Measurements from ENCODE around the gene DIP2A.
"Not testable (repeated sequence)": the region's sequence is repeated elsewhere in the genome, so short reads cannot be mapped to it uniquely, and the experiment has no call there.

The DIP2A gene

GRCh38 chr21:46431448-46431847 is 27.2 kb upstream of the DIP2A start:
- DNase-seq (no peak), ATAC-seq (ENCODE audit: insufficient read depth, low read depth) (no peak)
- Histone ChIP-seq H3K4me3 (ENCODE audit: low read depth in 1 of 2, low read length in 2 of 2) (no peak overlapping the region), H3K27me3 (ENCODE audit: insufficient read depth, low read length, poor library complexity) (no peaks in the 10 kb centered on the region), H3K4me1 (ENCODE audit: insufficient read depth, low read length) (no peaks in the 10 kb centered on the region), H3K9me3 (ENCODE audit: insufficient read depth, low read length, severe bottlenecking) (no peaks in the 10 kb centered on the region), H4K20me1 (ENCODE audit: insufficient read depth, low read length) (peaks cover 14% of the 10 kb centered on the region), H3K36me3 (ENCODE audit: insufficient read depth, low read length) (peaks cover 92% of the 10 kb centered on the region), H3K79me2 (ENCODE audit: insufficient read depth, low read length) (no peaks in the 10 kb centered on the region; the same call in 1 of the 2 replicates), H3K4me2 (ENCODE audit: insufficient read depth, low read length) (no peak overlapping the region), H2AFZ (ENCODE audit: low read depth, low read length) (no peak overlapping the region), H3K27ac (ENCODE audit: low read length) (no peak overlapping the region), H3K9ac (ENCODE audit: low read depth, low read length) (no peak overlapping the region)
- TF ChIP-seq, protein P1, sequence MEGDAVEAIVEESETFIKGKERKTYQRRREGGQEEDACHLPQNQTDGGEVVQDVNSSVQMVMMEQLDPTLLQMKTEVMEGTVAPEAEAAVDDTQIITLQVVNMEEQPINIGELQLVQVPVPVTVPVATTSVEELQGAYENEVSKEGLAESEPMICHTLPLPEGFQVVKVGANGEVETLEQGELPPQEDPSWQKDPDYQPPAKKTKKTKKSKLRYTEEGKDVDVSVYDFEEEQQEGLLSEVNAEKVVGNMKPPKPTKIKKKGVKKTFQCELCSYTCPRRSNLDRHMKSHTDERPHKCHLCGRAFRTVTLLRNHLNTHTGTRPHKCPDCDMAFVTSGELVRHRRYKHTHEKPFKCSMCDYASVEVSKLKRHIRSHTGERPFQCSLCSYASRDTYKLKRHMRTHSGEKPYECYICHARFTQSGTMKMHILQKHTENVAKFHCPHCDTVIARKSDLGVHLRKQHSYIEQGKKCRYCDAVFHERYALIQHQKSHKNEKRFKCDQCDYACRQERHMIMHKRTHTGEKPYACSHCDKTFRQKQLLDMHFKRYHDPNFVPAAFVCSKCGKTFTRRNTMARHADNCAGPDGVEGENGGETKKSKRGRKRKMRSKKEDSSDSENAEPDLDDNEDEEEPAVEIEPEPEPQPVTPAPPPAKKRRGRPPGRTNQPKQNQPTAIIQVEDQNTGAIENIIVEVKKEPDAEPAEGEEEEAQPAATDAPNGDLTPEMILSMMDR (IDR thresholded peaks at IDR 0.05; ENCODE audit: borderline replicate concordance, extremely low read depth, low read length, poor library complexity, severe bottlenecking) = no peak
- no peak for TF ChIP-seq EZH2 (IDR thresholded peaks at IDR 0.05; ENCODE audit: borderline replicate concordance, low read depth, low read length, severe bottlenecking)

DNA sequence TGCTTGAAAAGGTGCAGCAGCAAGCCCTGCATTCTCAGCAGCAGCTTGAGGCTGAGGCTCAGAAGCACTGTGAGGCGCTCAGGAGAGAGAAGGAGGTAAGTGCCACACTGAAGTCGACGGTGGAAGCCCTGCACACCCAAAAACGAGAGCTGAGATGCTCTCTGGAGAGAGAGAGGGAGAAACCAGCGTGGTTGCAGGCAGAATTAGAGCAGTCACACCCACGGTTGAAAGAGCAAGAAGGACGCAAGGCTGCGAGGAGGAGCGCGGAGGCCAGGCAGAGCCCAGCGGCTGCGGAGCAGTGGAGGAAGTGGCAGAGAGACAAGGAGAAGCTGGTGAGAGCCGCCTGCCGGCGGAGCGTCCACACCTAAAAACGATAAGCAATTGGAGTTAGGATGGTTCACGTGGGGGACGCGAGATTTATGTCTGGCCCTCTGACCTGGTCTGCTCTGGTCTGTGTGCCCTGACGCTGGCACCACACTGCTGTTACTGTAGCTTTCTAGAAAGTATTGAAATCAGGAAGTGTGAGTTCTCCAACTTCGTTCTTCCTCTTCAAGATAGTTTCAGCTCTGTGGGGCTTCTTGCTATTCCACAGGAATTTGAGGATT is 26.7 kb upstream of the DIP2A start:
- no peak for DNase-seq
- no peak for TF ChIP-seq EZH2 (IDR thresholded peaks at IDR 0.05; ENCODE audit: borderline replicate concordance, low read depth, low read length, severe bottlenecking)
- TF ChIP-seq, protein P1 (IDR thresholded peaks at IDR 0.05; ENCODE audit: borderline replicate concordance, extremely low read depth, low read length, poor library complexity, severe bottlenecking) = no peak
- no peak overlapping the region for H2AFZ ChIP-seq (ENCODE audit: low read depth, low read length)
- H3K4me2 ChIP-seq (ENCODE audit: insufficient read depth, low read length) = no peak overlapping the region
- H3K27me3 ChIP-seq (ENCODE audit: insufficient read depth, low read length, poor library complexity) = no peaks in the 10 kb centered on the region
- H3K27ac ChIP-seq (ENCODE audit: low read length) = no peak overlapping the region
- no peak overlapping the region for H3K9ac ChIP-seq (ENCODE audit: low read depth, low read length)
- ATAC-seq (ENCODE audit: insufficient read depth, low read depth) = no peak
- H3K4me3 ChIP-seq (ENCODE audit: low read depth in 1 of 2, low read length in 2 of 2) = no peak overlapping the region
- no peaks in the 10 kb centered on the region; the same call in 1 of the 2 replicates for H3K79me2 ChIP-seq (ENCODE audit: insufficient read depth, low read length)
- H3K9me3 ChIP-seq (ENCODE audit: insufficient read depth, low read length, severe bottlenecking) = no peaks in the 10 kb centered on the region
- peaks cover 92% of the 10 kb centered on the region for H3K36me3 ChIP-seq (ENCODE audit: insufficient read depth, low read length)
- H4K20me1 ChIP-seq (ENCODE audit: insufficient read depth, low read length) = peaks cover 10% of the 10 kb centered on the region
- no peaks in the 10 kb centered on the region for H3K4me1 ChIP-seq (ENCODE audit: insufficient read depth, low read length)

DNA sequence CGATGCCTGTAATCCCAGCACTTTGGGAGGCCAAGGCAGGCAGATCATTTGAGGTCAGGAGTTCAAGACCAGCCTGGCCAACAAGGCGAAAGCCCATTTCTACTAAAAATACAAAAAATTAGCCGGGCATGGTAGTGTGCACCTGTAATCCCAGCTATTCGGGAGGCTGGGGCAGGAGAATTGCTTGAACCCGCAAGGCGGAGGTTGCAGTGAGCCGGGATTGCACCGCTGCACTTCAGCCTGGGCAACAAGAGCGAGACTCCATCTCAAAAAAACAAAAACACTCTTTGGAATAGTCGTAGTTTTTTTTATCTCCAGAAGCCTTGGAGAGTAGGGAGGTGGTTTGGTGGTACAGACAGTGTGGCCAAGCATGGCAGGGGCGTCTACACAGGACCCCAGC is 25.6 kb upstream of the DIP2A start:
- peaks cover 10% of the 10 kb centered on the region for H4K20me1 ChIP-seq (ENCODE audit: insufficient read depth, low read length)
- not testable (repeated sequence) for DNase-seq; H3K4me3 ChIP-seq (ENCODE audit: low read depth in 1 of 2, low read length in 2 of 2); H3K79me2 ChIP-seq (ENCODE audit: insufficient read depth, low read length); ATAC-seq (ENCODE audit: insufficient read depth, low read depth); H3K4me1 ChIP-seq (ENCODE audit: insufficient read depth, low read length); H2AFZ ChIP-seq (ENCODE audit: low read depth, low read length); H3K4me2 ChIP-seq (ENCODE audit: insufficient read depth, low read length); H3K27ac ChIP-seq (ENCODE audit: low read length); H3K9ac ChIP-seq (ENCODE audit: low read depth, low read length); H3K27me3 ChIP-seq (ENCODE audit: insufficient read depth, low read length, poor library complexity); H3K9me3 ChIP-seq (ENCODE audit: insufficient read depth, low read length, severe bottlenecking)
- peaks cover 92% of the 10 kb centered on the region for H3K36me3 ChIP-seq (ENCODE audit: insufficient read depth, low read length)

DNA sequence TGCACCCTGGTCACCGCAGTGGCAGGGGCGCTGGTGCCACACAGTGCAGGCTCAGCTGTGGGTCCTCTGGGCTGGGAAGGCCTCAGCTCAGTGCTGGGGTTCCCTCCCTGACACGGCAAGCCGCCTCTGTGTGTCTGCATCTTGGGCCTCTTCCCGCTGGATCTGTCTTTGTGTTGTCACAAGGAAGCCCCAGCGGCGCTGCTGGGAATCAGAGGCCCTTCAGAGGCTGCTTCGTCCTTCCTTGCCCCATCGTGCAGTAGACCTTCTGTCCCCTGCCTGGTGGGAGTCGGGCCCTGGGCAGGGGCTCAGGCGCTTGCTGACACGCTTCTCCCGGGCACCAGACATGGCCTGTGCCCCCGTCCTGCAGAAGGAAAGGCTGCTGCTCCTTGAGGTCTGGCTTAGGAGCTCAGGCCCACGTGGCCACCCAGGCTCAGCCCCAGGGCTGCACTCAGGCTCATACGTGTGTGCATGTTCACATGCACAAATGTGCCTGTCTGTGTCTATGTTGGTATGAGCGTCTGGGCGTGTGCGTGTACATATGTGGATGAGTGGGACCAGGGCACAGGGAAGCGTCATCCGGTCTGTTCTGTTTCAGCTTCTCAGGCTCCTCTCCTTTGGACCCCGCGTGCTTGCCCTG is 24.3 kb upstream of the DIP2A start:
- ATAC-seq (ENCODE audit: insufficient read depth, low read depth) = no peak

More for the DNA sequence above, 24.3 kb upstream of the DIP2A start:
- Histone ChIP-seq H3K9ac (ENCODE audit: low read depth, low read length) (no peak overlapping the region), H4K20me1 (ENCODE audit: insufficient read depth, low read length) (peaks cover 6% of the 10 kb centered on the region; the same call in 1 of the 2 replicates), H3K27me3 (ENCODE audit: insufficient read depth, low read length, poor library complexity) (no peaks in the 10 kb centered on the region), H3K4me1 (ENCODE audit: insufficient read depth, low read length) (no peaks in the 10 kb centered on the region), H3K79me2 (ENCODE audit: insufficient read depth, low read length) (no peaks in the 10 kb centered on the region; the same call in 1 of the 2 replicates), H3K36me3 (ENCODE audit: insufficient read depth, low read length) (peaks cover 89% of the 10 kb centered on the region), H3K9me3 (ENCODE audit: insufficient read depth, low read length, severe bottlenecking) (no peaks in the 10 kb centered on the region), H2AFZ (ENCODE audit: low read depth, low read length) (no peak overlapping the region), H3K4me3 (ENCODE audit: low read depth in 1 of 2, low read length in 2 of 2) (no peak overlapping the region), H3K27ac (ENCODE audit: low read length) (no peak overlapping the region), H3K4me2 (ENCODE audit: insufficient read depth, low read length) (no peak overlapping the region)
- DNase-seq = no peak
- no peak for TF ChIP-seq EZH2 (IDR thresholded peaks at IDR 0.05; ENCODE audit: borderline replicate concordance, low read depth, low read length, severe bottlenecking)
- TF ChIP-seq, protein P1 (IDR thresholded peaks at IDR 0.05; ENCODE audit: borderline replicate concordance, extremely low read depth, low read length, poor library complexity, severe bottlenecking) = no peak

All from DND-41 (cell line).